LHCN-M2 (cell line): ENCODE measurements around the gene MOSPD3. TPM values are rescaled to one million over a fixed set of nuclear protein-coding genes. Genes with fewer than 3 reads are reported as not detected.
"Not testable (repeated sequence)": the region's sequence is repeated elsewhere in the genome, so short reads cannot be mapped to it uniquely, and the experiment has no call there.

Experiments used
- DNase-seq: peaks from one replicate; pipeline ENCODE4 v3.0.0-alpha.2; 2012; ENCODE audit warnings: low read depth
- polyA plus RNA-seq: library from polyadenylated mRNA; unstranded; fragments of >200 nt; gene quantifications from one replicate; pipeline ENCODE4 v1.2.1, GENCODE V29; 2012; ENCODE audit warnings: missing spikeins
- total RNA-seq: library from RNA; depleted of rRNA; stranded (reverse); fragments of >200 nt; gene quantifications from 2 replicates; pipeline ENCODE4 v1.2.3, GENCODE V29; 2014; rRNA removed

MOSPD3 gene
- 15.8 and 21.5 TPM in 2 replicates for total RNA-seq
- 39.9 TPM for polyA plus RNA-seq

GRCh38 chr7:100611983-100612729 lies at the start of gene MOSPD3:
TSS of gene MOSPD3 (plus strand) at chr7:100612540. CDS start at chr7:100612792, 252 bp downstream.
- peak; percentile 100 for DNase-seq

- DNase-seq, result no peak
Measured at GRCh38 chr7:100563100-100563564, 49.2 kb upstream of the MOSPD3 start.

- peak; percentile 71 for DNase-seq
Measured at GRCh38 chr7:100563809-100564400, 48.4 kb upstream of the MOSPD3 start.

GRCh38 chr7:100564405-100564804 lies 47.9 kb upstream of the MOSPD3 start:
- DNase-seq, result not testable (repeated sequence)

GRCh38 chr7:100565133-100565571 lies 47.2 kb upstream of the MOSPD3 start:
- no peak for DNase-seq

GRCh38 chr7:100566018-100566531 lies 46.3 kb upstream of the MOSPD3 start:
- no peak for DNase-seq

GRCh38 chr7:100567031-100567730 lies 45.2 kb upstream of the MOSPD3 start:
- DNase-seq, result peak; percentile 33

- DNase-seq, result peak; percentile 36
Measured at GRCh38 chr7:100567751-100568175, 44.6 kb upstream of the MOSPD3 start.

GRCh38 chr7:100568176-100568895 lies 44.0 kb upstream of the MOSPD3 start:
- no peak for DNase-seq

- DNase-seq, result peak; percentile 30
Measured at GRCh38 chr7:100568896-100569844, 43.2 kb upstream of the MOSPD3 start.

GRCh38 chr7:100570954-100571828 lies 41.1 kb upstream of the MOSPD3 start:
- no peak for DNase-seq

- no peak for DNase-seq
Measured at GRCh38 chr7:100571829-100572116, 40.6 kb upstream of the MOSPD3 start.

- no peak for DNase-seq
Measured at GRCh38 chr7:100572281-100572948, 39.9 kb upstream of the MOSPD3 start.

- no peak for DNase-seq
Measured at GRCh38 chr7:100572949-100573675, 39.2 kb upstream of the MOSPD3 start.

- no peak for DNase-seq
Measured at GRCh38 chr7:100573691-100574361, 38.5 kb upstream of the MOSPD3 start, which contains the start of gene SAP25. TSS of gene SAP25 (minus strand) at chr7:100573900. CDS start at chr7:100573742, 158 bp downstream.

- DNase-seq, result no peak
Measured at GRCh38 chr7:100574362-100575205, 37.8 kb upstream of the MOSPD3 start.
